H9 (cell line): ENCODE data around the gene MZB1. TPM values are rescaled to one million over a fixed set of nuclear protein-coding genes. Genes with fewer than 3 reads are reported as not detected.
"Not testable (repeated sequence)": the region's sequence is repeated elsewhere in the genome, so short reads cannot be mapped to it uniquely, and the experiment has no call there.

ENCODE experiments used
- DNase-seq: peaks from one replicate; pipeline ENCODE4 v3.0.0-alpha.2; 2017
- H2AFZ ChIP-seq: one replicate; pipeline ENCODE4 v1.6.1; 2013; ENCODE audit warnings: mild to moderate bottlenecking, low read length, control low read depth, moderate library complexity
- H2AK5ac ChIP-seq: 2 replicates; pipeline ENCODE4 v1.6.1; 2013; ENCODE audit warnings: low read length, control low read depth, mixed read lengths; ENCODE audit not compliant: insufficient read length
- H2BK120ac ChIP-seq: one replicate; pipeline ENCODE4 v1.6.1; 2013; ENCODE audit warnings: low read depth, mild to moderate bottlenecking, low read length, control low read depth, inconsistent platforms; ENCODE audit not compliant: poor library complexity, severe bottlenecking
- H2BK12ac ChIP-seq: 2 replicates; pipeline ENCODE4 v1.6.1; 2013; ENCODE audit warnings: low read length, control low read depth, mixed read lengths, low read depth; ENCODE audit not compliant: insufficient read length
- H2BK15ac ChIP-seq: 2 replicates; pipeline ENCODE4 v1.6.1; 2013; ENCODE audit warnings: low read depth, low read length, control low read depth
- H2BK20ac ChIP-seq: one replicate; pipeline ENCODE4 v1.6.1; 2013; ENCODE audit warnings: low read depth, mild to moderate bottlenecking, low read length, control low read depth, inconsistent platforms; ENCODE audit not compliant: poor library complexity, severe bottlenecking
- H2BK5ac ChIP-seq: 2 replicates; pipeline ENCODE4 v1.6.1; 2013; ENCODE audit warnings: low read length, control low read depth, mixed read lengths; ENCODE audit not compliant: insufficient read length
- H3K14ac ChIP-seq: 2 replicates; pipeline ENCODE4 v1.6.1; 2013; ENCODE audit warnings: low read length, control low read depth; ENCODE audit not compliant: insufficient read depth
- H3K18ac ChIP-seq: 2 replicates; pipeline ENCODE4 v1.6.1; 2013; ENCODE audit warnings: low read depth, mild to moderate bottlenecking, mixed read lengths, low read length, control low read depth; ENCODE audit not compliant: insufficient read length
- H3K23ac ChIP-seq: 2 replicates; pipeline ENCODE4 v1.6.1; 2013; ENCODE audit warnings: low read length, control low read depth, mixed read lengths, low read depth; ENCODE audit not compliant: insufficient read length
- H3K23me2 ChIP-seq: 2 replicates; pipeline ENCODE4 v1.6.1; 2013; ENCODE audit warnings: low read depth, mild to moderate bottlenecking, mixed read lengths, low read length, control low read depth; ENCODE audit not compliant: insufficient read length, poor library complexity, severe bottlenecking
- H3K27ac ChIP-seq: 2 replicates; pipeline ENCODE4 v1.5.1; 2013; ENCODE audit warnings: low read length, control low read depth, mixed read lengths, low read depth; ENCODE audit not compliant: insufficient read length
- H3K27me3 ChIP-seq: 2 replicates; pipeline ENCODE4 v1.6.1; 2013; ENCODE audit warnings: low read length, control low read depth, inconsistent platforms; ENCODE audit not compliant: insufficient read depth
- H3K4ac ChIP-seq: 2 replicates; pipeline ENCODE4 v1.6.1; 2013; ENCODE audit warnings: low read depth, mild to moderate bottlenecking, control low read depth, inconsistent platforms, low read length, moderate library complexity
- H3K4me1 ChIP-seq: 2 replicates; pipeline ENCODE4 v1.6.1; 2013; ENCODE audit warnings: low read length, control low read depth, inconsistent platforms; ENCODE audit not compliant: insufficient read depth
- H3K4me2 ChIP-seq: 2 replicates; pipeline ENCODE4 v1.6.1; 2013; ENCODE audit warnings: low read length, control low read depth, mixed read lengths; ENCODE audit not compliant: insufficient read length, insufficient read depth
- H3K56ac ChIP-seq: 2 replicates; pipeline ENCODE4 v1.6.1; 2013; ENCODE audit warnings: low read depth, mild to moderate bottlenecking, mixed read lengths, low read length, control low read depth; ENCODE audit not compliant: insufficient read length
- H3K79me1 ChIP-seq: 2 replicates; pipeline ENCODE4 v1.6.1; 2013; ENCODE audit warnings: low read depth, mild to moderate bottlenecking, moderate library complexity, low read length, control low read depth, inconsistent platforms; ENCODE audit not compliant: insufficient read depth, poor library complexity, severe bottlenecking
- H3K79me2 ChIP-seq: 2 replicates; pipeline ENCODE4 v1.6.1; 2013; ENCODE audit warnings: low read length, control low read depth, inconsistent platforms; ENCODE audit not compliant: insufficient read depth
- H3K9ac ChIP-seq: 2 replicates; pipeline ENCODE4 v1.6.1; 2013; ENCODE audit warnings: low read length, control low read depth, mixed read lengths; ENCODE audit not compliant: insufficient read length; ENCODE audit errors: extremely low read depth
- H3K9me3 ChIP-seq: one replicate; pipeline ENCODE4 v1.6.1; 2013; ENCODE audit warnings: low read depth, low read length, inconsistent platforms; ENCODE audit not compliant: control insufficient read depth
- H3T11ph ChIP-seq: one replicate; pipeline ENCODE4 v1.6.1; 2013; ENCODE audit warnings: mild to moderate bottlenecking, low read length, control low read depth, inconsistent platforms
- H4K20me1 ChIP-seq: one replicate; pipeline ENCODE4 v1.6.1; 2013; ENCODE audit not compliant: control insufficient read depth, insufficient read length, insufficient read depth
- H4K5ac ChIP-seq: 2 replicates; pipeline ENCODE4 v1.6.1; 2013; ENCODE audit warnings: low read depth, mild to moderate bottlenecking, mixed read lengths, low read length, control low read depth; ENCODE audit not compliant: insufficient read length
- H4K8ac ChIP-seq: replicated peaks from 2 replicates; pipeline ENCODE4 v1.6.1; 2013; ENCODE audit warnings: low read length, control low read depth, mixed read lengths, low read depth; ENCODE audit not compliant: insufficient read length
- H4K91ac ChIP-seq: 2 replicates; pipeline ENCODE4 v1.6.1; 2013; ENCODE audit warnings: low read depth, mild to moderate bottlenecking, moderate library complexity, mixed read lengths, low read length, control low read depth; ENCODE audit not compliant: insufficient read length
- H3K27ac Mint-ChIP-seq, 3 experiments: 2 replicates in 2 of 3; 3 replicates in 1 of 3; pipeline ENCODE4 v1.8.0; 2020 to 2021; ENCODE audit warnings: mixed read lengths in 3 of 3, mild to moderate bottlenecking in 1 of 3, moderate library complexity in 1 of 3
- H3K27me3 Mint-ChIP-seq: 2 replicates; pipeline ENCODE4 v1.8.0; 2021; ENCODE audit warnings: low read depth, mild to moderate bottlenecking, moderate library complexity, mixed read lengths
- H3K36me3 Mint-ChIP-seq, 3 experiments: 2 replicates in 2 of 3; 3 replicates in 1 of 3; pipeline ENCODE4 v1.8.0; 2020 to 2021; ENCODE audit warnings: low read depth in 3 of 3, mixed read lengths in 3 of 3; ENCODE audit not compliant: insufficient read depth in 1 of 3
- H3K4me1 Mint-ChIP-seq, 2 experiments: 2 replicates each; pipeline ENCODE4 v1.8.0; 2020; ENCODE audit warnings: mixed read lengths in 2 of 2
- H3K4me3 Mint-ChIP-seq, 2 experiments: 2 replicates in 1 of 2; 3 replicates in 1 of 2; pipeline ENCODE4 v1.8.0; 2020 to 2021; ENCODE audit warnings: mild to moderate bottlenecking in 2 of 2, mixed read lengths in 2 of 2, moderate library complexity in 1 of 2
- H3K9me3 Mint-ChIP-seq, 2 experiments: 2 replicates in 1 of 2; 3 replicates in 1 of 2; pipeline ENCODE4 v1.8.0; 2020; ENCODE audit warnings: mild to moderate bottlenecking in 2 of 2, mixed read lengths in 2 of 2, moderate library complexity in 1 of 2
- WGBS: extraction: QIAGEN DNeasy Blood & Tissue Kit; methylation state at CpG from one replicate; pipeline ENCODE4 v1.1.7; 2013; ENCODE audit warnings: missing lambda C conversion rate, low lambda C conversion rate, mixed read lengths; ENCODE audit not compliant: insufficient read length; ENCODE audit errors: extremely low coverage; 5-methylcytosine and 5-hydroxymethylcytosine counted together
- total RNA-seq: library from RNA; stranded (reverse); gene quantifications from 2 replicates; pipeline ENCODE4 v1.2.1, GENCODE V29; 2021
- TF ChIP-seq, protein P1 (sequence below): fragments of 200-600 bp; sonication (generic); conservative IDR thresholded peaks from 3 replicates; pipeline ENCODE4 v1.8.0; 2021; ENCODE audit warnings: antibody characterized with exemption, mild to moderate bottlenecking

The MZB1 gene
- total RNA-seq, 1 experiment from 2014 or later = 0.31 TPM

GRCh38 chr5:139410121-139410992 lies 20.6 kb upstream of the MZB1 start:
- Mint-ChIP-seq H3K4me3 (no peak overlapping the region), H3K36me3 (peaks cover 0 to 17% (median 12%) of the 10 kb centered on the region in 3 experiments; a peak in 4 of 7 replicates), H3K4me1 (no peaks in the 10 kb centered on the region; a peak in 1 of 4 replicates), H3K27ac (no peak overlapping the region), H3K27me3 (peaks cover 2% of the 10 kb centered on the region; the same call in 1 of the 2 replicates), H3K9me3 (no peaks in the 10 kb centered on the region)
- no peaks in the 10 kb centered on the region for H3K79me2 ChIP-seq
- no peak overlapping the region for H4K8ac ChIP-seq
- no peak overlapping the region for H2BK20ac ChIP-seq
- TF ChIP-seq, protein P1, sequence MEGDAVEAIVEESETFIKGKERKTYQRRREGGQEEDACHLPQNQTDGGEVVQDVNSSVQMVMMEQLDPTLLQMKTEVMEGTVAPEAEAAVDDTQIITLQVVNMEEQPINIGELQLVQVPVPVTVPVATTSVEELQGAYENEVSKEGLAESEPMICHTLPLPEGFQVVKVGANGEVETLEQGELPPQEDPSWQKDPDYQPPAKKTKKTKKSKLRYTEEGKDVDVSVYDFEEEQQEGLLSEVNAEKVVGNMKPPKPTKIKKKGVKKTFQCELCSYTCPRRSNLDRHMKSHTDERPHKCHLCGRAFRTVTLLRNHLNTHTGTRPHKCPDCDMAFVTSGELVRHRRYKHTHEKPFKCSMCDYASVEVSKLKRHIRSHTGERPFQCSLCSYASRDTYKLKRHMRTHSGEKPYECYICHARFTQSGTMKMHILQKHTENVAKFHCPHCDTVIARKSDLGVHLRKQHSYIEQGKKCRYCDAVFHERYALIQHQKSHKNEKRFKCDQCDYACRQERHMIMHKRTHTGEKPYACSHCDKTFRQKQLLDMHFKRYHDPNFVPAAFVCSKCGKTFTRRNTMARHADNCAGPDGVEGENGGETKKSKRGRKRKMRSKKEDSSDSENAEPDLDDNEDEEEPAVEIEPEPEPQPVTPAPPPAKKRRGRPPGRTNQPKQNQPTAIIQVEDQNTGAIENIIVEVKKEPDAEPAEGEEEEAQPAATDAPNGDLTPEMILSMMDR = no peak
- H4K91ac ChIP-seq = no peak overlapping the region
- no peak overlapping the region for H2BK12ac ChIP-seq
- H3K27ac ChIP-seq = no peak overlapping the region
- H4K20me1 ChIP-seq = no peaks in the 10 kb centered on the region
- no peaks in the 10 kb centered on the region for H3K4me1 ChIP-seq
- no peaks in the 10 kb centered on the region for H3K23me2 ChIP-seq
- H3K56ac ChIP-seq = no peak overlapping the region
- H2BK5ac ChIP-seq = no peak overlapping the region
- H4K5ac ChIP-seq = no peak overlapping the region
- no peak overlapping the region for H3K23ac ChIP-seq
- H2AK5ac ChIP-seq = no peak overlapping the region
- H3K79me1 ChIP-seq = no peaks in the 10 kb centered on the region
- H3K4ac ChIP-seq = no peak overlapping the region
- H3K14ac ChIP-seq = no peak overlapping the region
- no peak overlapping the region for H3K4me2 ChIP-seq
- H2AFZ ChIP-seq = no peak overlapping the region
- no peak overlapping the region for H3T11ph ChIP-seq
- no peak overlapping the region for H2BK120ac ChIP-seq
- no peak for DNase-seq
- H3K18ac ChIP-seq = no peak overlapping the region
- no peaks in the 10 kb centered on the region for H3K27me3 ChIP-seq
- H3K9ac ChIP-seq = no peak overlapping the region
- H2BK15ac ChIP-seq = no peak overlapping the region
- WGBS = no CpG with 5 or more reads among the region's 6 CpGs
- H3K9me3 ChIP-seq = no peaks in the 10 kb centered on the region

DNA sequence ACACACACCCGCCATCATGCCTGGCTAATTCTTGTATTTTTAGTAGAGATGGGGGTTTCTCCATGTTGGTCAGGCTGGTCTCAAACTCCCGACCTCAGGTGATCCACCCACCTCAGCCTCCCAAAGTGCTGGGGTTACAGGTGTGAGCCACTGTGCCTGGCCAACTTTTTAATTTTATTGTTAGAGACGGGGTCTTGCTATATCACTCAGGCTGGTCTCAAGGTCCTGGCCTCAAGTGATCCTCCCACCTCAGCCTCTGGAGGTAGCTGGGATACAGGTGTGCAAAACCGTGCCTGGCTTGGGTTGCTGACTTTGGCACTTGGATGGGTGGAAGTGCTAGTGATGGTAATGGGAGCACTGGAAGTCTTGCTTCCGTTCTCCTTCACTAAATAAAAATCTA lies 19.4 kb upstream of the MZB1 start:
- not testable (repeated sequence) for H3K14ac ChIP-seq, H3K9ac ChIP-seq, H3K4me1 Mint-ChIP-seq, H4K8ac ChIP-seq, H4K5ac ChIP-seq, H4K20me1 ChIP-seq, H2AFZ ChIP-seq, H3K4ac ChIP-seq, H3K27ac ChIP-seq, H3K79me2 ChIP-seq, H3K23ac ChIP-seq, H3K4me1 ChIP-seq, H3K9me3 ChIP-seq, H3K9me3 Mint-ChIP-seq, H2BK15ac ChIP-seq, H3K27me3 Mint-ChIP-seq, H3K4me3 Mint-ChIP-seq, H3K4me2 ChIP-seq, H3T11ph ChIP-seq, H4K91ac ChIP-seq, H2BK12ac ChIP-seq, DNase-seq, H2BK20ac ChIP-seq, H2AK5ac ChIP-seq, H3K27me3 ChIP-seq, H3K79me1 ChIP-seq, H2BK5ac ChIP-seq, H3K23me2 ChIP-seq, H3K56ac ChIP-seq, H3K18ac ChIP-seq, H3K27ac Mint-ChIP-seq, H2BK120ac ChIP-seq
- no CpG with 5 or more reads among the region's 5 CpGs for WGBS
- H3K36me3 Mint-ChIP-seq = peaks cover 0 to 12% (median 12%) of the 10 kb centered on the region in 3 experiments; a peak in 4 of 7 replicates
